ENCODE results near the gene BMP2K. TPM values are rescaled to one million over a fixed set of nuclear protein-coding genes. Genes with fewer than 3 reads are reported as not detected.

BMP2K gene
- total RNA-seq, 2 experiments from 2014 or later = 9.6 to 11.0 TPM

GRCh38 chr4:78956975-78957374 is 180.8 kb downstream of the BMP2K start:
- Mint-ChIP-seq H3K9me3 (no peaks in the 10 kb centered on the region), H3K27ac (no peak overlapping the region), H3K27me3 (peaks cover 10% of the 10 kb centered on the region), H3K4me3 (no peak overlapping the region), H3K4me1 (ENCODE audit: low read depth) (no peaks in the 10 kb centered on the region), H3K36me3 (no peaks in the 10 kb centered on the region)
- intact Hi-C loops (cut with micrococcal nuclease) = no loop called here
- POLR2A ChIA-PET = no interaction called here
- CTCF ChIA-PET = no interaction called here
- DNase-seq = no peak

- intact Hi-C loops (cut with micrococcal nuclease) = no loop called here
- Mint-ChIP-seq H3K27ac (no peak overlapping the region), H3K36me3 (no peaks in the 10 kb centered on the region), H3K27me3 (peaks cover 8% of the 10 kb centered on the region), H3K4me1 (ENCODE audit: low read depth) (no peaks in the 10 kb centered on the region), H3K9me3 (no peaks in the 10 kb centered on the region), H3K4me3 (no peak overlapping the region)
- POLR2A ChIA-PET = no interaction called here
- CTCF ChIA-PET = no interaction called here
- DNase-seq = no peak
These were observed 184.8 kb downstream of the BMP2K start for GRCh38 chr4:78960926-78961325.

Small RNAs within 50 kb of the gene (microRNA-seq; reads per million reads assigned to microRNA genes)
- not detected for gene MIR5096 (ENCODE audit: borderline microRNAs expressed, borderline number of aligned reads, borderline replicate concordance)

Other genes starting within 250 kb of the BMP2K start
- gene ANXA3, start 224.6 kb upstream of the BMP2K start, total RNA-seq = not detected
- 10 to 100 TPM in 1 of 2 experiments, 1 to 10 TPM in 1; 6.9 to 10.2 TPM for gene PAQR3, start 163.1 kb downstream of the BMP2K start, total RNA-seq